ENCODE results near the gene ZFYVE21.

Gene ZFYVE21

GRCh38 chr14:103742499-103743255, 27.1 kb downstream of the ZFYVE21 start:
- no peak for TF ChIP-seq CTCF (IDR thresholded peaks at IDR 0.05; ENCODE audit: low read depth, low read length)
- H3K4me3 ChIP-seq (replicated peaks in 1 of 2; ENCODE audit: low read depth in 2 of 2, low read length in 2 of 2): no peak overlapping the region
- DNase-seq (ENCODE audit: low read depth in 2 of 2): no peak

- no peak for DNase-seq (ENCODE audit: low read depth in 2 of 2)
- no peak overlapping the region for H3K4me3 ChIP-seq (replicated peaks in 1 of 2; ENCODE audit: low read depth in 2 of 2, low read length in 2 of 2)
- no peak for TF ChIP-seq CTCF (IDR thresholded peaks at IDR 0.05; ENCODE audit: low read depth, low read length)
Measured at GRCh38 chr14:103743691-103744090, 28.1 kb downstream of the ZFYVE21 start.

GRCh38 chr14:103744621-103745395, 29.2 kb downstream of the ZFYVE21 start:
- no peak overlapping the region for H3K4me3 ChIP-seq (replicated peaks in 1 of 2; ENCODE audit: low read depth in 2 of 2, low read length in 2 of 2)
- no peak for TF ChIP-seq CTCF (IDR thresholded peaks at IDR 0.05; ENCODE audit: low read depth, low read length)
- no peak for DNase-seq (ENCODE audit: low read depth in 2 of 2)

- no peak for DNase-seq (ENCODE audit: low read depth in 2 of 2)
- no peak for TF ChIP-seq CTCF (IDR thresholded peaks at IDR 0.05; ENCODE audit: low read depth, low read length)
- H3K4me3 ChIP-seq (replicated peaks in 1 of 2; ENCODE audit: low read depth in 2 of 2, low read length in 2 of 2): no peak overlapping the region
Measured at GRCh38 chr14:103745424-103745823, 29.8 kb downstream of the ZFYVE21 start.

- no peak for TF ChIP-seq CTCF (IDR thresholded peaks at IDR 0.05; ENCODE audit: low read depth, low read length)
- H3K4me3 ChIP-seq (replicated peaks in 1 of 2; ENCODE audit: low read depth in 2 of 2, low read length in 2 of 2): no peak overlapping the region
- DNase-seq (ENCODE audit: low read depth in 2 of 2): peak in 1 of 2 donors; percentile 46
Measured at GRCh38 chr14:103746701-103747100, 31.1 kb downstream of the ZFYVE21 start.

- TF ChIP-seq CTCF (IDR thresholded peaks at IDR 0.05; ENCODE audit: low read depth, low read length): no peak
- H3K4me3 ChIP-seq (replicated peaks in 1 of 2; ENCODE audit: low read depth in 2 of 2, low read length in 2 of 2): no peak overlapping the region
- DNase-seq (ENCODE audit: low read depth in 2 of 2): no peak
Measured at GRCh38 chr14:103748534-103748857, 32.9 kb downstream of the ZFYVE21 start.

All from cardiac fibroblast (primary cell).